ENCODE data around the gene SPATS2L.

Gene SPATS2L

GRCh38 chr2:200298816-200299215 lies 7.7 kb upstream of the SPATS2L start:
- no peak overlapping the region for H3K4me3 ChIP-seq (ENCODE audit: low read length)
- no peaks in the 10 kb centered on the region for H3K4me1 ChIP-seq (ENCODE audit: control insufficient read depth, low read length)
- H3K27ac ChIP-seq (ENCODE audit: low read depth, low read length): no peak overlapping the region

GRCh38 chr2:200300065-200300464 lies 6.4 kb upstream of the SPATS2L start:
- no peaks in the 10 kb centered on the region for H3K9me2 ChIP-seq (replicated peaks; ENCODE audit: control insufficient read depth, low read length)
- H3K79me2 ChIP-seq (ENCODE audit: control insufficient read depth, low read length): no peaks in the 10 kb centered on the region
- H3F3A ChIP-seq (ENCODE audit: control insufficient read depth, insufficient read depth): no peaks in the 10 kb centered on the region
- no peak for TF ChIP-seq CTCF (IDR thresholded peaks at IDR 0.05; ENCODE audit: low read depth, low read length, poor library complexity, severe bottlenecking)
- no peak for TF ChIP-seq EZH2phosphoT487 (IDR thresholded peaks at IDR 0.05; ENCODE audit: borderline replicate concordance, low read length)
- no peaks in the 10 kb centered on the region for H3K9me3 ChIP-seq (ENCODE audit: control insufficient read depth, insufficient read depth, low read length)
- no peaks in the 10 kb centered on the region for H3K36me3 ChIP-seq (ENCODE audit: control insufficient read depth, low read length)
- no peaks in the 10 kb centered on the region for H4K20me1 ChIP-seq (ENCODE audit: control insufficient read depth, insufficient read depth, low read depth, low read length)
- no peak overlapping the region for H3K4me3 ChIP-seq (ENCODE audit: low read length)
- no peak overlapping the region for H3K4me2 ChIP-seq (ENCODE audit: low read length)
- H3K27ac ChIP-seq (ENCODE audit: low read depth, low read length): no peak overlapping the region
- H3K4me1 ChIP-seq (ENCODE audit: control insufficient read depth, low read length): no peaks in the 10 kb centered on the region
- H3K27me3 ChIP-seq (ENCODE audit: control insufficient read depth, low read length): no peaks in the 10 kb centered on the region; the same call in 1 of the 2 replicates

More at GRCh38 chr2:200298816-200299215, 7.7 kb upstream of the SPATS2L start:
- no peak for TF ChIP-seq CTCF (IDR thresholded peaks at IDR 0.05; ENCODE audit: low read depth, low read length, poor library complexity, severe bottlenecking)
- no peak for TF ChIP-seq EZH2phosphoT487 (IDR thresholded peaks at IDR 0.05; ENCODE audit: borderline replicate concordance, low read length)
- no peak overlapping the region for H3K4me2 ChIP-seq (ENCODE audit: low read length)
- no peaks in the 10 kb centered on the region for H3K9me3 ChIP-seq (ENCODE audit: control insufficient read depth, insufficient read depth, low read length)
- no peaks in the 10 kb centered on the region for H3F3A ChIP-seq (ENCODE audit: control insufficient read depth, insufficient read depth)
- H3K9me2 ChIP-seq (replicated peaks; ENCODE audit: control insufficient read depth, low read length): no peaks in the 10 kb centered on the region
- no peaks in the 10 kb centered on the region for H3K79me2 ChIP-seq (ENCODE audit: control insufficient read depth, low read length)
- no peaks in the 10 kb centered on the region; the same call in 1 of the 2 replicates for H3K27me3 ChIP-seq (ENCODE audit: control insufficient read depth, low read length)
- H4K20me1 ChIP-seq (ENCODE audit: control insufficient read depth, insufficient read depth, low read depth, low read length): no peaks in the 10 kb centered on the region
- H3K36me3 ChIP-seq (ENCODE audit: control insufficient read depth, low read length): no peaks in the 10 kb centered on the region

- Histone ChIP-seq H3K4me3 (ENCODE audit: low read length) (no peak overlapping the region), H3K9me2 (replicated peaks; ENCODE audit: control insufficient read depth, low read length) (no peaks in the 10 kb centered on the region), H3K4me2 (ENCODE audit: low read length) (no peak overlapping the region), H4K20me1 (ENCODE audit: control insufficient read depth, insufficient read depth, low read depth, low read length) (no peaks in the 10 kb centered on the region), H3F3A (ENCODE audit: control insufficient read depth, insufficient read depth) (no peaks in the 10 kb centered on the region), H3K27ac (ENCODE audit: low read depth, low read length) (no peak overlapping the region), H3K9me3 (ENCODE audit: control insufficient read depth, insufficient read depth, low read length) (no peaks in the 10 kb centered on the region), H3K27me3 (ENCODE audit: control insufficient read depth, low read length) (peaks cover under 1% of the 10 kb centered on the region), H3K79me2 (ENCODE audit: control insufficient read depth, low read length) (no peaks in the 10 kb centered on the region), H3K36me3 (ENCODE audit: control insufficient read depth, low read length) (no peaks in the 10 kb centered on the region), H3K4me1 (ENCODE audit: control insufficient read depth, low read length) (no peaks in the 10 kb centered on the region)
- TF ChIP-seq EZH2phosphoT487 (IDR thresholded peaks at IDR 0.05; ENCODE audit: borderline replicate concordance, low read length) (no peak), CTCF (IDR thresholded peaks at IDR 0.05; ENCODE audit: low read depth, low read length, poor library complexity, severe bottlenecking) (no peak)
These were observed 5.7 kb upstream of the SPATS2L start for GRCh38 chr2:200300638-200301314.
